HG03469 (cell line): ENCODE measurements around the gene AGBL4.

Source experiments
- ATAC-seq: cut with Tn5 transposase; IDR thresholded peaks from one replicate; pipeline ENCODE4 v1.9.1; 2021; ENCODE audit warnings: mild to moderate bottlenecking, moderate library complexity, moderate number of reproducible peaks; ENCODE audit not compliant: unreplicated experiment

AGBL4 gene

GRCh38 chr1:48673332-48674105 is 1350.2 kb downstream of the AGBL4 start:
- ATAC-seq = no peak

- no peak for ATAC-seq
Measured at GRCh38 chr1:48671578-48671977, 1352.2 kb downstream of the AGBL4 start.

- no peak for ATAC-seq
Measured at GRCh38 chr1:48670234-48671020, 1353.3 kb downstream of the AGBL4 start.

- no peak for ATAC-seq
Measured at GRCh38 chr1:48668339-48668738, 1355.4 kb downstream of the AGBL4 start.

- ATAC-seq = no peak
Measured at GRCh38 chr1:48667782-48668181, 1356.0 kb downstream of the AGBL4 start.

GRCh38 chr1:48665708-48666407 is 1357.9 kb downstream of the AGBL4 start:
- no peak for ATAC-seq

GRCh38 chr1:48661726-48662463 is 1361.9 kb downstream of the AGBL4 start:
- ATAC-seq = no peak

GRCh38 chr1:48659801-48660200 is 1364.0 kb downstream of the AGBL4 start:
- ATAC-seq = no peak

GRCh38 chr1:48657413-48657812 is 1366.3 kb downstream of the AGBL4 start:
- ATAC-seq = no peak

- ATAC-seq = no peak
Measured at GRCh38 chr1:48654606-48655210, 1369.0 kb downstream of the AGBL4 start.

GRCh38 chr1:48652334-48652733 is 1371.4 kb downstream of the AGBL4 start:
- ATAC-seq = no peak

- no peak for ATAC-seq
Measured at GRCh38 chr1:48649880-48650279, 1373.9 kb downstream of the AGBL4 start.

- ATAC-seq = no peak
Measured at GRCh38 chr1:48645883-48646282, 1377.9 kb downstream of the AGBL4 start.

- ATAC-seq = no peak
Measured at GRCh38 chr1:48644905-48645605, 1378.7 kb downstream of the AGBL4 start.

GRCh38 chr1:48644190-48644900 is 1379.4 kb downstream of the AGBL4 start:
- ATAC-seq = no peak

- no peak for ATAC-seq
Measured at GRCh38 chr1:48643193-48643592, 1380.6 kb downstream of the AGBL4 start.

GRCh38 chr1:48640836-48641492 is 1382.8 kb downstream of the AGBL4 start:
- ATAC-seq = no peak

- ATAC-seq = no peak
Measured at GRCh38 chr1:48629867-48630266, 1393.9 kb downstream of the AGBL4 start.

GRCh38 chr1:48627486-48627885 is 1396.3 kb downstream of the AGBL4 start:
- no peak for ATAC-seq
